Muscle of back (tissue), 11 donors: ENCODE measurements around the gene MACROH2A2. TPM values are rescaled to one million over a fixed set of nuclear protein-coding genes. Genes with fewer than 3 reads are reported as not detected.
"Not testable (repeated sequence)": the region's sequence is repeated elsewhere in the genome, so short reads cannot be mapped to it uniquely, and the experiment has no call there.

Source experiments
- DNase-seq, 3 donors: peaks; one replicate each; pipeline versions ENCODE4 v3.0.0 to v3.0.0-alpha.2; 2013
- polyA plus RNA-seq, 10 donors: library from polyadenylated mRNA; unstranded; fragments of 120-200 nt; gene quantifications; one replicate each; pipeline ENCODE4 v1.2.1, GENCODE V29; 2013; ENCODE audit not compliant: insufficient read length in 10 of 10

Gene MACROH2A2
- polyA plus RNA-seq, 10 donors: 12.1 to 38.2 (median 19.1) TPM

- no peak for DNase-seq
Observed at GRCh38 chr10:70097459-70097858, 44.8 kb downstream of the MACROH2A2 start.

- no peak for DNase-seq
Observed at GRCh38 chr10:70098271-70098670, 45.6 kb downstream of the MACROH2A2 start.

- not testable (repeated sequence) for DNase-seq
Observed at GRCh38 chr10:70101068-70101562, 48.5 kb downstream of the MACROH2A2 start.

- no peak for DNase-seq
Observed at GRCh38 chr10:70101668-70102067, 49.0 kb downstream of the MACROH2A2 start.

GRCh38 chr10:70106958-70107791, 54.5 kb downstream of the MACROH2A2 start:
- DNase-seq: no peak

GRCh38 chr10:70109064-70109729, 56.6 kb downstream of the MACROH2A2 start:
- DNase-seq: no peak

GRCh38 chr10:70111496-70111895, 58.9 kb downstream of the MACROH2A2 start:
- DNase-seq: no peak

GRCh38 chr10:70112071-70112470, 59.4 kb downstream of the MACROH2A2 start:
- no peak for DNase-seq

GRCh38 chr10:70114902-70115301, 62.3 kb downstream of the MACROH2A2 start:
- DNase-seq: no peak

- DNase-seq: peak in 2 of 3 donors; percentile 18 to 45
Observed at GRCh38 chr10:70115948-70116682, 63.5 kb downstream of the MACROH2A2 start.

GRCh38 chr10:70117646-70118045, 65.0 kb downstream of the MACROH2A2 start:
- no peak for DNase-seq

- DNase-seq: no peak
Observed at GRCh38 chr10:70118196-70118595, 65.5 kb downstream of the MACROH2A2 start.

GRCh38 chr10:70119197-70119596, 66.6 kb downstream of the MACROH2A2 start:
- DNase-seq: no peak

- DNase-seq: no peak
Observed at GRCh38 chr10:70119623-70120022, 67.0 kb downstream of the MACROH2A2 start.

GRCh38 chr10:70120417-70120816, 67.8 kb downstream of the MACROH2A2 start:
- DNase-seq: no peak

- no peak for DNase-seq
Observed at GRCh38 chr10:70121281-70121949, 68.8 kb downstream of the MACROH2A2 start.

- DNase-seq: no peak
Observed at GRCh38 chr10:70122742-70123141, 70.1 kb downstream of the MACROH2A2 start.

- DNase-seq: not testable (repeated sequence)
Observed at GRCh38 chr10:70123166-70123565, 70.5 kb downstream of the MACROH2A2 start.

GRCh38 chr10:70123817-70124216, 71.2 kb downstream of the MACROH2A2 start:
- no peak for DNase-seq

- DNase-seq: no peak
Observed at GRCh38 chr10:70124415-70124814, 71.8 kb downstream of the MACROH2A2 start.

- DNase-seq: no peak
Observed at GRCh38 chr10:70124918-70125317, 72.3 kb downstream of the MACROH2A2 start.
